GM19467 (cell line): ENCODE measurements around the gene KIF5C.
A peak's percentile ranks its signal among the peaks of the same experiment; 100 is the strongest.

ENCODE experiments used
- ATAC-seq: cut with Tn5 transposase; IDR thresholded peaks from one replicate; pipeline ENCODE4 v1.9.1; 2021; ENCODE audit warnings: mild to moderate bottlenecking, moderate library complexity; ENCODE audit not compliant: unreplicated experiment

KIF5C gene

DNA sequence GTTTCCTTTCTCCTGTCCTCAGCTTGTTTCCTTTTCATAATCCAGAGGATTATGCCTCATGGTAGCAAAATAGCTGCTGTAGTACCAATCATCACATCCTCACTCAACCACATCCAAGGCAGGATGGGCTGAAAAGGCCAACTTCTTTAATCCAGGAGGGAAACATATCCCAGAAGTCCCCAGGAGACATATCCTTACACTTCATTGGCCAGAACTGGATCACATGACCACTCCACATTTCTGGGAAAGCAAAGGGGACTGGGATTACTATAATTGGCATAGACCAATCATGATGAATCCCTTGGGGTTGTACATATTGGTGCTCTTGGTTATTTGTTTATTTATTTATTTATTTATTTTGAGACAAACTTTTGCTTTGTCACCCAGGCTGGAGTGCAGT, 109.4 kb downstream of the KIF5C start:
- no peak for ATAC-seq

DNA sequence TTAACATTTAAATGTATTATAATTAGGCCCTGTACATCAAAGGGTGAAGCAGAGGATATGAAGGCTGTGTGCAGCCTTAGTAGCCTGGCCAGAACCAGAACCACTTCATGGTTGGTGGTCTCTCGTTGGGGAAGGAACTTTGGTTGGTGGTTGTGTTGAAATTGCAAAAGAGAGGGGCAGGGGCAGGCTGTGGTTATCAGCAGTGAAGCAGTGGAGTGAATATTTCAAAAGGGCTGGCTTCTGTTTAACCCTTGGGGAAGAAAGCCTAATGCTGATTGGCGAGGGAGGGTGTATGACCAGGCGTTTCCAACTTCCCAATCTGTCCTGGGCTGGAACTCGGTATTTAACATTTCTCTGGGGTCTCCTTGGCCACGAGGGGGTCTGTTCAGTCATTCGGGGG, 112.3 kb downstream of the KIF5C start:
- ATAC-seq: no peak

DNA sequence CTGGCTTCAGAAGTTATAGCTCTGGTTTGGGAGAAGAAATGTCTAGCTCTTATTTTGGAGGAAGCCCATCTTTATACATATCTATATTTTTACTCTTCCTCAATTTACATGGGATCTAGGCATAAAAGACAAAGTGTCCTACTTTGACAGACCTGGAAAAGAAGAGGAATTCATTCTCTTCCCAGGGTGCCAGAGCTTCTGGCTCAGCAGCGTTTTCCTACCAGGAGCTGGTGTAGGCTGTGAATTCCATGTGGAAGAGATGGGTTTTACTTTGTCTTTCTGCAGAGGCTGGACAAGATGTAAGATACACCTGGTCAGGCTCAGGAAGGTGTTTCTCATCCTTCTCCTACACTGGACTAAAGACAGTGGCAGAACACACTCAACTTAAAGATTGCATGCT, 113.3 kb downstream of the KIF5C start:
- ATAC-seq: no peak

DNA sequence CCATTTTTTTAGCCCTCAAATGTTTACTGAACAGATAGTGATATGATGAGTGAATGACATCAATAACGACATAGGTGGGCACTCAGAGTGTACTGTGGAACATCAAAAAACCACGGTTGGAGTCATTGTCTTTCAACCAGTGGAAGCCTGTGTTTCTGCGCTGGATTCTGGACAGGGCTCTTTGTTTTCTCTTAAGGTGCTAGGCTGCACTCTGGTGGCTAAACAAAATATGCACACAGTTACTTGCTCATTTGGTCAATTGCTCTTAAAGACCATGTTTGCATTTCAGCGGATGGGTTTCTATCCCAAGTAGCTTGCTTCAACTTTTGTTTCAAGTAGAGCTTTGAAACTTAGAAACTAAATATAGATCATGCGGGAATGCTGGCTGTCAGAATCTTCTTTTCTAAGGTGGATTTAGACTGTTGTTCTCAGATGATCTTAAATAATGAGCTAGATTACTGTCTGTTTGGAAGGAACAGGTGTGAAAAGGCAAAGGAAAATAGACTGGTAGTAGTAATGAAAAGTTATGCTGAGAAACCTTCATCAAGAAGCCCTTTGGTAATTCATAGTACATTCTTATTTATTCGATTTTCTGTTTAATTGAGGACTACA, 115.0 kb downstream of the KIF5C start:
- ATAC-seq: peak; percentile 83

DNA sequence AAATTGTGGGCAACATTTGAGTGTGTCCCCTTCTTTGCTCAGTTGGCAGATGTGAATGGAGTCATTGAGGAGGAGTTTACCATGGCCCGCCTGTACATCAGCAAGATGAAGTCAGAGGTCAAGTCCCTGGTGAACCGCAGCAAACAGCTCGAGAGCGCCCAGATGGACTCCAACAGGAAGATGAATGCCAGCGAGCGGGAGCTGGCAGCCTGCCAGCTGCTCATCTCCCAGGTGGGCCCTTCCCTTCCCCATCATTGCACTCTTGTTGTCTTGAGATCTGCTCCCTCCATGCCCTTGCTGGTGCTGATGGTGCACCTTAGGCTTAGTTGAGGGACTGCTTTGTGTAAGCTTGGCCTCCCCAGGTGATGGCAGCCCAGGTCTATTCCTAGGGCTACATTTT, 115.9 kb downstream of the KIF5C start:
- no peak for ATAC-seq

DNA sequence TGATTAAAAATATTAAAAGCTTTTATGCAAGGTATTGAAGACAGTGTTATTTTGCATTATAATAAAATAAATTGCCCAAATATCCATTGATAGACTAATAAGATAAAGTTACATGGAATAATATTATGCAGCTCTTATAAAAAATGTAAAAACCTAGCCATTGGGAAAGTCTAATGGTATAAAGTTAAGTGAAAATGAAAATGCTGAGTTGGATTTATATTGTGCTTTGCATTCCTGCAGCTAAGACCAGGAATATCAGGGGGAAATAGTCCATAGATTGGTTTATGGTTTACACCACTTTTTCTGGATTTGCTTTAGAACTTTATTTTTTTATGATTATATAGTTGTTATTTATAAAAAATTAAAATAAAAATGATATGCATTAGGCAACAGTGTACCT, 117.4 kb downstream of the KIF5C start:
- no peak for ATAC-seq

DNA sequence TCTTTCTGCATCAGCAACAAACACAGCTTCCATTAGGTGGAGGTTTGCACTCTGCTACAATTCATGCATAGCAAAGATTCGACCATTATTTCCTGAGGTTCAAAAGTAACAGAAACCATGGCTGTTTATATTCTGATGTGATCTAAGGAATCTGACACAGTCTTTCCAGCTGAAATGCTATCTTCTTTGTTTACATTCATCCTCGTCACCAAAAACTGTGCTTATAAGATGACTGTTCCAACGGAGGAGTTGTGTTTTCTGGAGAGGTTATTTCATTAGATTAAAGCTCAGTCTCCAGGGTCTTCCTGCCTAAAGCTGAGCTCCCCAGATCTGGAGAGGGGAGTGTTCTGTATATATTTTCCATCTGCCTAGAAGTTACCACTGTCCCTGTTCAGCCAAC, 118.3 kb downstream of the KIF5C start:
- ATAC-seq: no peak

DNA sequence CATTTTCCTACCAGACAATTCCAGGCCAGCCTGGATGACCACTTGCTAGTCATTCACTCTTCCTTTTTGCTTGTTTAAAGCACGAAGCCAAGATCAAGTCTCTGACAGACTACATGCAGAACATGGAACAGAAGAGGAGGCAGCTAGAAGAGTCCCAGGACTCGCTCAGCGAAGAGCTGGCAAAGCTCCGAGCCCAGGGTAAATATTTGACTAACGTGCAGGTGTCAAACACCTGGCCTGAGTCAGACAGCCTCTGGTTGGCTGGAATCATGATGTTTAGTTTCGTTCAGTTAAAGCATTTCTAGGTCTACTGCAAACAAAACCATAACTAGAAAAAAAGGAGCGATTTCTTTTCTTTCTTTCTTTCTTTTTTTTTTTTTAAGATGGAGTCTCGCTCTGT, 119.3 kb downstream of the KIF5C start:
- no peak for ATAC-seq

DNA sequence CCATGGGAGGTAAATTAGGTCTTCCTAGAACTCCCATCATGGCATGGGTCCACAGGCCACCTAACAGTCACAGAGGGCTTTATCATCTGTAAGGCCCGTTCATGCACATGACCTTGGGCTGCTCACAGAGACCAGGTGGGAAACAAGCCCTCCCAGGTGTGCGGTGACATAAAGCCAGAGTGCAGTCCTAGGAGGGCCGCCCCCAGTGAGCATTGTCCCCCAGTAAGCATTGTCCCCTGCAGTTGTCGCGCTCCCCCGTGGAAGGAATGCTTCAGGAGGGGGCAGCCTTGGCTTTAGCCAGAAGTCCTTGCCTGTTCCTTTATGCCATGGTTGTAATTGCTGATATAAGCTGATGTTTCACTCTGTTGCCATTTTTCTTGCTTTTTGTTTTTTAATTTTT, 121.8 kb downstream of the KIF5C start:
- no peak for ATAC-seq

DNA sequence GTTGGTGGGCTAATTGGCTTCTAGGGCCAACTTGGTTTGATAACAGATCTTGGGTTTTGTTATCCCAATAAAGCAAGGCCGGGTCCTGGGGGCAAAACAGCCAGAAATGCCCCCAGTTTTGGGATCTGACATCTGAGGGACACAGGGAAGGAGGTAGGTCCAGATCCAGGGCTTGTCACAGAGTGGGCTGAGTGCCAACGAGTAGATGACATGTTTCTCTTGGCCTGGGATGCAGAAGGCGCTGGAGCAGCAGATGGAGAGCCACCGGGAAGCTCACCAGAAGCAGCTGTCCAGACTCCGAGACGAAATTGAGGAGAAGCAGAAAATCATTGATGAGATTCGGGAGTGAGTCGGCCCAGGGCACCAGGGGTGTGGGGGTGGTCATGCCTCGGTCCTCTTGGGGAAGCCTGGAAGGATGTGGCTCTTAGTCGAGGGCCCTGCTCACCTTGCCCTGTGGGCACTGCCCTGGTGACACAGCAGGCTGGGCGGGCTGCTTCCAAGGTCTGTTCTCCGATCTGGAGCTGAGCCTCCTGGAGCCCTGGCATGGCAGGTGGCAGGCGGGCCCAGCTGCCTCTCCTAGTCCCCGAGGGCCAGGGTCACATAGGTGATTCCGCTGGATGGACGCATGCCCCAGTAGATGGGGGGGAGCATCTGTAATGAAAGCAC, 123.3 kb downstream of the KIF5C start:
- ATAC-seq: no peak

DNA sequence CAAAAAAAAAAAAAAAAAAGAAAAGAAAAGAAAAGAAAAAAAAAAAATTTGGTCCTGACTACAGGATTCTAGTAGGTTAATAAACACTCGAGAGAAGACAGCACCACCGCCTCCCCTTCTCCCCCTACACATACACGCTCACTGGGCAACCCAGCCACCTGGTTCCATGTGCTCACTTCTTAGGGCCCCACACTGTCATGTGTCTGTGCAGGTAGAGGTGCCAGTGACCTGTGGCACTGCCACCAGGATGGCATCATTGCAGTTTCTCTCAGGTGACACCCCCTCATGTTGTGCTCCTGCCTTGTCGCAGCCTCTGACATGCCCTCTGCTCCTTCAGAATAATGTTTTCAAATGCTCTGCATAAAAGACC, 123.8 kb downstream of the KIF5C start:
- no peak for ATAC-seq

DNA sequence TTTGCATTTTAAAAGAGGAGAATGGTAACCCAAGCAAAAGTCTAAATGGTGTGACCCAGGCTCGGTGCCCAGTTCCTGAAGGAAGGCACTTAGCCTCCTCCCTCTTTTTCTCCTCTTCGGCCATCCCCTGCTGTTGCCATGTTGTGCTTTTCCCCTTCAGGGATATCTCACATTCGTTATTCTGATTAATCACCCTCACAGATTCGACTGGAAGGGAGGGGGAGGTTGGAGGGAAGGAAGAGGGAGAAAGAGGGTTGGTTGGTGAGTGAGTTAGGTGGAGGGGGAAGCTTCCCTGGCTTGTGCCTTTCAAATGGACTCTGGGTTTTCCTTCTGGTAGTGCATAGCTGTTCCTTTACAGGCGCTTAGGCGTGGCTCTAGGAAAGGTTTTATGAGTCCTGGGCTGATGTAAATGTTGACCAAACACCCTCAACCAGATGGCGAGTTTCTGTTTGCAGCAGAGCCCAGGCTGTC, 124.5 kb downstream of the KIF5C start:
- ATAC-seq: no peak

DNA sequence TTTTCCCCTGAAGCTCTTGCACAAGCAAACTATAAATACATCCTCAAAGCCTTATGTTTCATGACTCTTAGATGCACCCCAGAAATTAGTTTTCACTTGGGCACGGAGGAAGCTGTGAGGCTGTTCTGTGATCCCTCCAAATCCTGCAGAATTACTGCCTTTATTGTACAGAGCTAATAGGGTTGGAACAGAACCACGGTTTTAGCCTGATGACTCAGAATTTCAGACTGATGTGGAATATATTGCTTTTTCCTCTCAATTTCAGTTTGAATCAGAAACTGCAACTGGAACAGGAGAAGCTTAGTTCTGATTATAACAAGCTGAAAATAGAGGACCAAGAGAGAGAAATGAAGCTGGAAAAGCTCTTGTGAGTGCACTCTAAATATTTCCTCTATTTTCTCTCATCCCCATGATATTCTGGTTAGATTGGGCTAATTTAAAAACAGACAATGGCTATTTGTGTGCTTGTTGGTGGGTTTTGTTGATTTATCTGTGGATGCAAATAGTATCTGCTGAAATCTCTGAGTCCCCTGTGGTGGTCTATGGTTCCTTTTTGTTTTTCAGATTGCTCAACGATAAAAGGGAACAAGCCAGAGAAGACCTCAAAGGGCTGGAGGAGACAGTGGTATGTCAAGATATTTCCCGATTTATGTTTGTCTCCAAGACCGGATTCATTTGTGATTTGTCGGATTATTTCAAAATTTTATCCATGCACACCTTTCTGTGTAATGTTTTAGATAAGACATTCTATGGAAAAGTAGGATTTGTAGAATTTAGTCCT, 125.3 kb downstream of the KIF5C start:
- no peak for ATAC-seq

DNA sequence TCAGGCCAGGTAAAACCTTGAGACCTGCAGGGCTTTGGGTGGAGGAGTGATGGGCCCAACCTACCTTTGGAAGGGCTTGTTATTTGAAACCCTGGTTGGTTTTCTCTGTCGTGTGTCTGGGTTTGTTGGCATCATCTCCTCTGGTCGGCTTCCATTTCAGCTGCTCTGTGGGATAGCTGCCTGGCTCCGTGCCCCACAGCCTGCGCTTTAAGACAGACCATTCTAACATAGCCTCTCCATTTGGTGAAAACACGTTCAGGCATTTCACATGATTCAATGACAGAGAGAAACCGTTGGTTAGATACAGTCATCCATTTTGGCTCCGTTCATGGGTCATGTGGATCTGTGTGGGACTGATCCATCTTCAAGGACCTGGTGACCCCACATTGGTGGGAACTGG, 126.5 kb downstream of the KIF5C start:
- ATAC-seq: no peak

DNA sequence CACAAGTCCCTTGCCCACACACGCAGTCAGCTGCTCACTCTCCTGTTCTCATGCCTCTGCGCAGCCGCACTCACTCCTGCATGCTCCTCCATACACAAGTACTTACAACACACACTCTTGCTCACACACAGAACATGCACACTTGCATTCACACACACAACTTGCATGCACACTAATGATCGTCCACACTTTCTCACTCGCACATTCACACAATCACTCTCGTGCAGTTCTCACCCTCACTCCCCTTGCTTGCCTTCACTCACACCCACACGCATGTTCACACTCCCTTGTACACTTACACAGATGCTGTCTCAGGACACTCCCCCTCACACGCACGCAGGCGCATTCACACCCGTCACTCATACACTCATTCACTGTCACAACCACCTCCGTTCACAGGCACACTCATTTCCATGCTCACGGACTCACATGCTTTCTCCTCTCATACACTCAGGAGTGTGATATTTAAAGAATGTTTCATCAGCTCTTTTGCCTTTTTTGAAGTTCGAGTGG, 127.4 kb downstream of the KIF5C start:
- ATAC-seq: no peak

DNA sequence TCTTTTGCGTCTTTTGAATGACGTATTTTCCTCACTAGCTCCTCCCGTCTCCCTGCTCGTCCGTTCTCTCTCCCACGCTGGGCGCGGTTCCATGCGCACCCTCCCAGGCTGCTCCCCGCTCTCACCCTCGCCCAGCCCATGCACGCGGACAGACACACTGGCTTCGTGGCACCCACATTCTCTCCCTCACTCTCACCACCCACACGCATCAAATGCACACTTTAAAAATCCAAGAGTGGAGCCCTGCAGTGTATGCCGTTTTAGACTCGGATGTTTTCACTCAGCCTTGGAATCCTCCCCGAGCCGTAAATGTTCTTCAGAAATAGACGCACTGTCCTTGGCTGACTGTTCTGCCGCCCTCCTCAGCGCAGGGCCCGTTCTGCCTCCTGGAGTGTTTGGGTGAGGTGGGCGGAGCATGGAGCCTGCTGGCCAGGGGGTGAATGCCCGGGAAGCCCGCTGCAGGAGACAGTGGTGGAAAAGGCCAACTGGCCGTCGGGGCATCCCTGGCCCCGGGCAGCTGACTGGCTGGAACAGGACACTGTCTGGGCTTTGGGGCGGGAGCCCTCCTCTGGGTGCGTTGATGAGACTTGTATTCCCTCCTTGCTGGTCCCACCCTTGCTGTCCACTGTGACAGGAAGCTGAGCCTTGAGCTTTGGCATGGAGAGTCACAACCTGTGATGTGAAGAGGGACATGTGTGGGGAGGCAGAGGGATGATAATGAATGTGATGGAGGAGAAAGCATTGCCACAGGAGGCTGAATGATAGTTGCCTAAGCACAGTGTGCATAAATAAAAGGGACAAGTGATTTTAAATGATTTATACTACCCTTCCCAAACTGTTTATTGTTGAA, 128.1 kb downstream of the KIF5C start:
- no peak for ATAC-seq

DNA sequence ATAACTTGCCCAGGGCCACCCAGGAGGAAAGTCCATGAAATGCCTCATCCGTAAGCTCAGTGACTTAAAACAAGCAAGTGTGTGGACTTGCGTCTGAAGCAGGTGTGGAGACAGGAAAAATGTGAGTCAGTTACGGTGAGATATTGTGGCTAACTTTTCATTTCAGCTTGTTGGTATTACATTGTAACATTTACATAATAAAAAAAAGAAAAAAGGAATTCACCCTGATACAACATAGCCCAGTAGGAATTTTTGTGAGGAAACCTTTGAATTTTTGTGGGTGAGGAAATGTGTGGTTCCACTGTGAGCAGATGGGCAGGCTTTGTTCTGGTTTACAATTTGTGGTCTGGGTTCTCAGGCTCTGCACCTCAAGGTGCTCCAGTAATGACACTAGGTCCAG, 129.8 kb downstream of the KIF5C start:
- no peak for ATAC-seq

DNA sequence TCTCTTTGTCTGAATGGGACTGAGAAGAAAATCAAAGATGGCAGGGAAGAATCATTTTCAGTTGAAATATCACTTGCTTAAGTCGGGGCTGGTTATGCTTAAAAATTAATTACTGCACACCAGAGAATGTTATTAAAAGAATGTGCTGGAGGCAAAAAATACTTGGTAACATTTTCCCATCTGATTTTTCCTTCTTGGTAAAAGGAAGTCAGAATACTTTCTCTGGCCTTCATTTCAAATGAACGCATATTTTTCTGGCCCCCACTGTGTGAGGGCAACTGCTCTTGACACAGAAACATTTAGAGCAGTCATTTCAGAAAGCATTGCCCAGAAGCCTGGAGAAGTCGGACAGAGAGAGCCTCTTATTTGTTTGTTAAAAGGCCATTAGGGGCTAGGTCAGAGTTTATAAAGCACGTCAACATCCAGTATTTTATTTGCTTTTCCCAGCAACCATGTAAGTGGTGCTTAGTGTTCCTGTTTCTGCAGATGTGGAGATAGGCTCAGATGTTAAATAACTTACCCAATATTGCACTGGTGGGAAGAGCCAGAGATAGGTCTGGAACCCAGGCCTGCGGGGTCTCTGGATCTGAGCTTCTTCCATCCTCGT, 130.5 kb downstream of the KIF5C start:
- ATAC-seq: no peak

DNA sequence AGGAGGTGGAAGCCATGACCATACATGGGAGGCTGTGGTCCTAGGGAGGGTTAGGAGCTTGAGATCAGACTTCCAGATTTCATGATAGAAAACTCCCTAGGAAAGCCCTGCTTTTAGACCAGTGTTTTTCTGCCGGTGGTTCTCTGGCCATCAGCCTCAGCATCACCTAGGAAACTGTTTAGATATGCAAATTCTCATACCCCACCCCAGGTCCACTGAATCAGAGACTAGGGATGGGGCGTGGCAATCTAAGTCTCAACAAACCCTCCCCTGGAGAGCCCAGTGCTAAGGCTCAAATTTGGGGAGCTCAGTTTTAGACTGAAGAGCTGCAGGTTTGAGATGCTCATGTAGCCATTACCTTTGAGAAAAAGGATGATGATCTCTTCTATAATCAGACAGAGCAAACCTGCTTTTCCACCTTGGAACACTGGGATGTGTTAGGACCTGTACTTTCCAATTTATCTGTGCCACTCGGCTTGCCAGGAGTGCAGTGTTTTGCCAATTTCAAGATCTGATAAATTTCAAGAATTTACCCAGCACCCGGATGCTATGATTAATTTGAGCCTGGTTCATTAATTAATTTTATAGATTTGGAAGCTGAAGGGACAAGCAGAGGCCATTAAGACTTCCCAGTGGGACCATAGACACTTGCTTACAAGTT, 132.0 kb downstream of the KIF5C start:
- ATAC-seq: no peak

DNA sequence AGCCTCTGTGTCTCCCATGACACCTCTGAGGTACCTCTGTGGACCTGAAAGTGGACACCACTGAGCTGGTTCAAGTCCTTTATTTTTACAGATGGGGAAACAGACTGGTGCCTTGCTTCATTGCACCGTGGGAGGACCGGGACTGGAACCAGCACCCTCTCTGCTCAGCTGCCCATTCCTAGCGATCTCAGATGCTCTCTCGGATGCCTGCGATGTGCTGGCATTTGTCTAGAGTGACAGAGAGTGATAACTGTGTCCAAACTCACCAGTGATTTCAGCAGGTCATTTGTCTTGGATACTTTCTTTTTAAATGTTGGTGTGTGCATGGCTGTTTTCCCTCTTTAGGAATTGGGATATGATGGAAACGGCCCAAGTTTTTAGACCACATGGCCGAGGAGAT, 133.4 kb downstream of the KIF5C start:
- ATAC-seq: no peak
